PC-3 (cell line): ENCODE results near the gene TRIP11. TPM values are rescaled to one million over a fixed set of nuclear protein-coding genes. Genes with fewer than 3 reads are reported as not detected.

ENCODE experiments used
- ATAC-seq: fragments of 200-7000 bp; cut with Tn5 transposase; 2 replicates; pipeline ENCODE4 v1.9.1; 2020; ENCODE audit warnings: mild to moderate bottlenecking, moderate library complexity
- BruUV-seq: library from RNA; stranded (reverse); fragments of 400-500 nt; replicated peaks from 2 replicates; lab custom pipeline; 2021; lab: Mats Ljungman, UMichigan
- CTCF ChIA-PET: fragments of 300-600 bp; sonication (Branson Sonifier 250); formaldehyde crosslinking; loops from one replicate; lab custom pipeline; 2022; ENCODE audit warnings: antibody characterized with exemption; lab: Charles Lee
- POLR2A ChIA-PET: fragments of 300-600 bp; sonication (Branson Sonifier 250); formaldehyde crosslinking; loops from one replicate; lab custom pipeline; 2022; ENCODE audit warnings: antibody characterized with exemption; ENCODE audit not compliant: unreplicated experiment; lab: Charles Lee
- DNase-seq: peaks from one replicate; pipeline ENCODE4 v3.0.0-alpha.2; 2015
- H2AFZ ChIP-seq: fragments of 300-600 bp; sonication (generic); 2 replicates; pipeline ENCODE4 v1.6.0; 2016; ENCODE audit warnings: antibody characterized with exemption, low read length
- H3F3A ChIP-seq: fragments of 300-600 bp; sonication (generic); one replicate; pipeline ENCODE4 v1.6.0; 2017; ENCODE audit warnings: antibody characterized with exemption, low read length, control low read depth, mild to moderate bottlenecking; ENCODE audit not compliant: unreplicated experiment
- H3K27ac ChIP-seq: fragments of 300-600 bp; sonication (generic); 2 replicates; pipeline ENCODE4 v1.5.1; 2016; ENCODE audit warnings: mild to moderate bottlenecking, low read length
- H3K27me3 ChIP-seq: fragments of 300-600 bp; sonication (generic); 2 replicates; pipeline ENCODE4 v1.6.1; 2016; ENCODE audit warnings: low read length, mixed read lengths
- H3K36me3 ChIP-seq: fragments of 300-600 bp; sonication (generic); 2 replicates; pipeline ENCODE4 v1.6.1; 2016; ENCODE audit warnings: low read depth, mixed run types, low read length, mixed read lengths
- H3K4me1 ChIP-seq: fragments of 300-600 bp; sonication (generic); 2 replicates; pipeline ENCODE4 v1.5.1; 2016; ENCODE audit warnings: low read length; ENCODE audit not compliant: insufficient read depth
- H3K4me2 ChIP-seq: fragments of 300-600 bp; sonication (generic); 2 replicates; pipeline ENCODE4 v1.6.0; 2016; ENCODE audit warnings: low read length
- H3K4me3 ChIP-seq: fragments of 300-600 bp; sonication (generic); 2 replicates; pipeline ENCODE4 v1.5.1; 2016; ENCODE audit warnings: mild to moderate bottlenecking, low read length, mixed read lengths
- H3K79me2 ChIP-seq: fragments of 300-600 bp; sonication (generic); 2 replicates; pipeline ENCODE4 v1.6.1; 2017; ENCODE audit warnings: low read length, mixed read lengths
- H3K9ac ChIP-seq: fragments of 300-600 bp; sonication (generic); 2 replicates; pipeline ENCODE4 v1.6.0; 2016; ENCODE audit warnings: mild to moderate bottlenecking, low read length
- H3K9me2 ChIP-seq: fragments of 300-600 bp; sonication (generic); replicated peaks from 2 replicates; pipeline ENCODE4 v1.6.1; 2016; ENCODE audit warnings: mixed run types, low read length, mixed read lengths
- H3K9me3 ChIP-seq: fragments of 300-600 bp; sonication (generic); 2 replicates; pipeline ENCODE4 v1.6.1; 2016; ENCODE audit warnings: low read length, mixed read lengths
- H4K20me1 ChIP-seq: fragments of 300-600 bp; sonication (generic); 2 replicates; pipeline ENCODE4 v1.6.1; 2016; ENCODE audit warnings: low read length, mixed read lengths
- CTCF ChIP-seq: fragments of 300-600 bp; sonication (generic); conservative IDR thresholded peaks from 2 replicates; pipeline ENCODE4 v1.5.1; 2017; ENCODE audit warnings: antibody characterized with exemption, low read depth, mild to moderate bottlenecking, low read length
- EZH2 ChIP-seq: fragments of 300-600 bp; sonication (generic); IDR thresholded peaks from one replicate; pipeline ENCODE4 v1.6.1; 2017; ENCODE audit warnings: antibody characterized with exemption, mild to moderate bottlenecking, low read length; ENCODE audit not compliant: unreplicated experiment
- EZH2phosphoT487 ChIP-seq: fragments of 300-600 bp; sonication (generic); IDR thresholded peaks from 2 replicates; pipeline ENCODE4 v1.6.1; 2018; ENCODE audit warnings: mild to moderate bottlenecking, antibody characterized with exemption, low read length, borderline replicate concordance
- intact Hi-C: fragments of 100-400 bp; cut with micrococcal nuclease; formaldehyde crosslinking; loops from 2 replicates; pipeline ENCODE4 v1.9.0; 2023
- total RNA-seq: library from RNA; depleted of rRNA; stranded (reverse); fragments of >200 nt; gene quantifications from 2 replicates; pipeline ENCODE4 v1.2.3, GENCODE V29; 2014

The TRIP11 gene
- total RNA-seq, 1 experiment from 2014 or later = 14.3 TPM

- BruUV-seq = no TSS peak
- Histone ChIP-seq H3K4me3 (no peak overlapping the region), H2AFZ (no peak overlapping the region), H3K27me3 (no peaks in the 10 kb centered on the region), H3K9me2 (no peaks in the 10 kb centered on the region), H3K36me3 (no peaks in the 10 kb centered on the region), H3K9me3 (no peaks in the 10 kb centered on the region), H3K27ac (no peak overlapping the region), H3K4me1 (no peaks in the 10 kb centered on the region), H3K9ac (no peak overlapping the region), H3K4me2 (no peak overlapping the region), H4K20me1 (no peaks in the 10 kb centered on the region), H3K79me2 (no peaks in the 10 kb centered on the region), H3F3A (no peaks in the 10 kb centered on the region)
- intact Hi-C loops = no loop called here
- ChIA-PET POLR2A (no interaction called here), CTCF (no interaction called here)
- DNase-seq = no peak
- TF ChIP-seq EZH2phosphoT487 = no peak
- no peak for TF ChIP-seq CTCF
- TF ChIP-seq EZH2 = no peak
- no peak for ATAC-seq
These were observed 82.0 kb downstream of the TRIP11 start for GRCh38 chr14:91957876-91958313.

GRCh38 chr14:91956616-91957015 lies 83.2 kb downstream of the TRIP11 start:
- no TSS peak for BruUV-seq
- Histone ChIP-seq H3K79me2 (no peaks in the 10 kb centered on the region), H3K9me3 (no peaks in the 10 kb centered on the region), H3K36me3 (no peaks in the 10 kb centered on the region), H3K4me2 (no peak overlapping the region), H4K20me1 (no peaks in the 10 kb centered on the region), H3K9ac (no peak overlapping the region), H2AFZ (no peak overlapping the region), H3K27me3 (no peaks in the 10 kb centered on the region), H3K4me3 (no peak overlapping the region), H3K4me1 (no peaks in the 10 kb centered on the region), H3K9me2 (no peaks in the 10 kb centered on the region), H3F3A (no peaks in the 10 kb centered on the region), H3K27ac (no peak overlapping the region)
- POLR2A ChIA-PET = no interaction called here
- CTCF ChIA-PET = no interaction called here
- intact Hi-C loops = no loop called here
- TF ChIP-seq EZH2 (no peak), CTCF (no peak), EZH2phosphoT487 (no peak)
- no peak for ATAC-seq
- no peak for DNase-seq

- no peaks in the 10 kb centered on the region for H3K9me3 ChIP-seq
- no peak overlapping the region for H3K4me2 ChIP-seq
- no peak for ATAC-seq
- TF ChIP-seq CTCF = no peak
- no peak for TF ChIP-seq EZH2phosphoT487
- no peak for TF ChIP-seq EZH2
- no peaks in the 10 kb centered on the region for H3K9me2 ChIP-seq
- ChIA-PET POLR2A (no interaction called here), CTCF (no interaction called here)
- no peak overlapping the region for H2AFZ ChIP-seq
- no peaks in the 10 kb centered on the region for H3K36me3 ChIP-seq
- H3K9ac ChIP-seq = no peak overlapping the region
- 0 out of 2 replicates have a peak, but pooled peaks cover 3% of the 10 kb centered on the region for H3K27me3 ChIP-seq
- no peaks in the 10 kb centered on the region for H4K20me1 ChIP-seq
- no peaks in the 10 kb centered on the region for H3K4me1 ChIP-seq
- BruUV-seq = no TSS peak
- H3K4me3 ChIP-seq = no peak overlapping the region
- intact Hi-C loops = no loop called here
- no peak overlapping the region for H3K27ac ChIP-seq
- no peak for DNase-seq
- H3K79me2 ChIP-seq = no peaks in the 10 kb centered on the region
- no peaks in the 10 kb centered on the region for H3F3A ChIP-seq
These were observed 84.7 kb downstream of the TRIP11 start for GRCh38 chr14:91955168-91955567.
